HG02763 (cell line): Measurements from ENCODE around the gene EEF2K.
"Not testable (repeated sequence)": the region's sequence is repeated elsewhere in the genome, so short reads cannot be mapped to it uniquely, and the experiment has no call there.

Experiments used
- ATAC-seq: cut with Tn5 transposase; IDR thresholded peaks from one replicate; pipeline ENCODE4 v1.9.1; 2021; ENCODE audit warnings: mild to moderate bottlenecking, moderate library complexity; ENCODE audit not compliant: unreplicated experiment

The EEF2K gene

GRCh38 chr16:22206013-22206841 is at the start of gene EEF2K:
TSS of gene EEF2K (plus strand) at chr16:22206278. CDS start at chr16:22225730, 19,452 bp downstream.
- ATAC-seq = peak; percentile 82

GRCh38 chr16:22161401-22161800 is 44.7 kb upstream of the EEF2K start:
- ATAC-seq = no peak

- ATAC-seq = no peak
Observed at GRCh38 chr16:22161999-22162655, 44.0 kb upstream of the EEF2K start, which contains the start of gene SDR42E2. TSS of gene SDR42E2 (plus strand) at chr16:22162506. CDS start at chr16:22165583, 3,077 bp downstream.

- ATAC-seq = no peak
Observed at GRCh38 chr16:22162656-22163009, 43.4 kb upstream of the EEF2K start.

- ATAC-seq = no peak
Observed at GRCh38 chr16:22163806-22164205, 42.3 kb upstream of the EEF2K start.

- ATAC-seq = no peak
Observed at GRCh38 chr16:22164482-22164881, 41.6 kb upstream of the EEF2K start.

GRCh38 chr16:22165508-22166285 is 40.4 kb upstream of the EEF2K start:
- no peak for ATAC-seq

GRCh38 chr16:22171953-22172352 is 34.1 kb upstream of the EEF2K start:
- ATAC-seq = no peak

GRCh38 chr16:22172642-22173041 is 33.4 kb upstream of the EEF2K start:
- ATAC-seq = not testable (repeated sequence)

GRCh38 chr16:22174642-22175041 is 31.4 kb upstream of the EEF2K start:
- ATAC-seq = no peak

GRCh38 chr16:22177968-22178930 is 27.8 kb upstream of the EEF2K start:
- no peak for ATAC-seq

GRCh38 chr16:22181426-22181825 is 24.7 kb upstream of the EEF2K start:
- no peak for ATAC-seq

- no peak for ATAC-seq
Observed at GRCh38 chr16:22181843-22182242, 24.2 kb upstream of the EEF2K start.

GRCh38 chr16:22183335-22183734 is 22.7 kb upstream of the EEF2K start:
- ATAC-seq = no peak

GRCh38 chr16:22183901-22184614 is 22.0 kb upstream of the EEF2K start:
- no peak for ATAC-seq

- ATAC-seq = no peak
Observed at GRCh38 chr16:22184615-22184968, 21.5 kb upstream of the EEF2K start.

- ATAC-seq = no peak
Observed at GRCh38 chr16:22186517-22186916, 19.6 kb upstream of the EEF2K start.

- no peak for ATAC-seq
Observed at GRCh38 chr16:22188267-22188594, 17.8 kb upstream of the EEF2K start.

GRCh38 chr16:22188595-22189442 is 17.3 kb upstream of the EEF2K start:
- no peak for ATAC-seq
